ENCODE measurements around the gene HLA-G. TPM values are rescaled to one million over a fixed set of nuclear protein-coding genes. Genes with fewer than 3 reads are reported as not detected.

The HLA-G gene
- polyA plus RNA-seq, 1 of the 3 experiments (the other 2 are of a cell fraction), result not detected

GRCh38 chr6:29826271-29826670 lies 1.4 kb upstream of the HLA-G start:
- H3F3A ChIP-seq (replicated peaks; ENCODE audit: insufficient read depth), result no peaks in the 10 kb centered on the region
- no peaks in the 10 kb centered on the region for H4K20me1 ChIP-seq (ENCODE audit: insufficient read depth)
- no peak overlapping the region for H3K4me3 ChIP-seq (ENCODE audit: low read depth in 2 of 2, low read length in 1 of 2)
- H2AFZ ChIP-seq (ENCODE audit: low read depth), result no peak overlapping the region
- TF ChIP-seq SMC3 (IDR thresholded peaks at IDR 0.05; ENCODE audit: low read depth, low read length), result no peak
- TF ChIP-seq GATA2 (CRISPR knock-in tag; IDR thresholded peaks at IDR 0.05), result no peak
- no peak for TF ChIP-seq MAX (IDR thresholded peaks at IDR 0.05; ENCODE audit: low read depth)
- no peak for TF ChIP-seq RXRA (IDR thresholded peaks at IDR 0.05; ENCODE audit: borderline replicate concordance, low read depth)
- no peak for TF ChIP-seq ELF1 (IDR thresholded peaks at IDR 0.05)
- no peak for TF ChIP-seq CHD2 (IDR thresholded peaks at IDR 0.05; ENCODE audit: low read length, partially characterized antibody)
- no peak for TF ChIP-seq IRF3 (IDR thresholded peaks at IDR 0.05; ENCODE audit: low read depth, low read length)
- no peak for TF ChIP-seq GABPA (IDR thresholded peaks at IDR 0.05; ENCODE audit: low read depth)
- TF ChIP-seq ZBTB33 (IDR thresholded peaks at IDR 0.05; ENCODE audit: borderline replicate concordance, low read depth), result no peak
- H3K9me3 ChIP-seq, result no peaks in the 10 kb centered on the region
- H3K36me3 ChIP-seq (replicated peaks in 1 of 2; ENCODE audit: control insufficient read depth in 1 of 2, insufficient read depth in 2 of 2, low read length in 1 of 2), result no peaks in the 10 kb centered on the region
- H3K9ac ChIP-seq, result no peak overlapping the region
- ChIA-PET POLR2A (no interaction called here), CTCF (interaction anchor here (0.5 to 1.5 kb wide), 2 partner anchors 88 to 212 kb away, joined by 3 to 4 read pairs; no protein-coding TSS in a partner anchor)
- no peaks in the 10 kb centered on the region for H3K4me1 ChIP-seq (ENCODE audit: control insufficient read depth in 1 of 2, insufficient read depth in 2 of 2, low read depth in 1 of 2, low read length in 1 of 2)
- no peak overlapping the region for H3K27ac ChIP-seq (ENCODE audit: low read depth in 2 of 2, low read length in 1 of 2)
- no peaks in the 10 kb centered on the region for H3K9me2 ChIP-seq
- no peak for DNase-seq
- no peaks in the 10 kb centered on the region for H3K79me2 ChIP-seq (ENCODE audit: insufficient read depth)
- 8% methylated on average over 1 of the region's 1 CpG for WGBS (ENCODE audit: low lambda C conversion rate)
- H3K27me3 ChIP-seq (ENCODE audit: insufficient read depth), result peaks cover 21% of the 10 kb centered on the region; the same call in 1 of the 2 replicates
- no peak overlapping the region for H3K4me2 ChIP-seq

- no peak overlapping the region for H3K4me2 ChIP-seq
- WGBS (ENCODE audit: low lambda C conversion rate), result 41% methylated on average over 18 of the region's 26 CpGs
- no peak overlapping the region for H2AFZ ChIP-seq (ENCODE audit: low read depth)
- H3F3A ChIP-seq (replicated peaks; ENCODE audit: insufficient read depth), result no peaks in the 10 kb centered on the region
- H3K9me2 ChIP-seq, result no peaks in the 10 kb centered on the region
- H3K4me1 ChIP-seq (ENCODE audit: control insufficient read depth in 1 of 2, insufficient read depth in 2 of 2, low read depth in 1 of 2, low read length in 1 of 2), result no peaks in the 10 kb centered on the region
- no peaks in the 10 kb centered on the region for H3K79me2 ChIP-seq (ENCODE audit: insufficient read depth)
- CTCF ChIA-PET, result no interaction called here
- no peaks in the 10 kb centered on the region for H4K20me1 ChIP-seq (ENCODE audit: insufficient read depth)
- DNase-seq, result no peak
- H3K27me3 ChIP-seq (ENCODE audit: insufficient read depth), result peaks cover 11% of the 10 kb centered on the region; the same call in 1 of the 2 replicates
- H3K4me3 ChIP-seq (ENCODE audit: low read depth in 2 of 2, low read length in 1 of 2), result no peak overlapping the region
- no peak overlapping the region for H3K27ac ChIP-seq (ENCODE audit: low read depth in 2 of 2, low read length in 1 of 2)
- no peaks in the 10 kb centered on the region for H3K9me3 ChIP-seq
- POLR2A ChIA-PET, result no interaction called here
- H3K9ac ChIP-seq, result no peak overlapping the region
- H3K36me3 ChIP-seq (replicated peaks in 1 of 2; ENCODE audit: control insufficient read depth in 1 of 2, insufficient read depth in 2 of 2, low read length in 1 of 2), result no peaks in the 10 kb centered on the region
- TF ChIP-seq RFX5 (IDR thresholded peaks at IDR 0.05; ENCODE audit: low read length) (no peak), TCF12 (IDR thresholded peaks at IDR 0.05) (no peak), EZH2phosphoT487 (IDR thresholded peaks at IDR 0.05; ENCODE audit: borderline replicate concordance, low read depth) (no peak), MEF2A (IDR thresholded peaks at IDR 0.05; ENCODE audit: borderline replicate concordance, low read depth) (no peak), ELF1 (IDR thresholded peaks at IDR 0.05) (no peak), GATA2 (CRISPR knock-in tag; IDR thresholded peaks at IDR 0.05) (no peak), REST (IDR thresholded peaks at IDR 0.05; ENCODE audit: low read depth, low read length) (no peak), CHD2 (IDR thresholded peaks at IDR 0.05; ENCODE audit: low read length, partially characterized antibody) (no peak), TEAD4 (IDR thresholded peaks at IDR 0.05; ENCODE audit: borderline replicate concordance, insufficient read depth) (no peak), RXRA (IDR thresholded peaks at IDR 0.05; ENCODE audit: borderline replicate concordance, low read depth) (no peak), CTCF (IDR thresholded peaks at IDR 0.05) (no peak), YY1 (IDR thresholded peaks at IDR 0.05; ENCODE audit: low read depth) (no peak), RCOR1 (IDR thresholded peaks at IDR 0.05; ENCODE audit: low read length) (no peak), FOXM1 (IDR thresholded peaks at IDR 0.05; ENCODE audit: low read depth) (no peak)
Observed at GRCh38 chr6:29828471-29828797, 809 bp downstream of the HLA-G start.

Measured in SK-N-SH (cell line).